Astrocyte (in vitro differentiated cells and primary cell): ENCODE results near the gene SPNS3.

Experiments
- CTCF ChIP-seq: IDR thresholded peaks from 2 replicates; pipeline ENCODE4 v1.5.1; 2011; ENCODE audit warnings: low read depth, mild to moderate bottlenecking, inconsistent platforms, low read length, moderate library complexity; ENCODE audit not compliant: insufficient read depth
- EZH2 ChIP-seq: IDR thresholded peaks from 2 replicates; pipeline ENCODE4 v1.6.1; 2012; ENCODE audit warnings: mild to moderate bottlenecking, low read length, inconsistent platforms; ENCODE audit not compliant: insufficient read depth

- no peak for TF ChIP-seq CTCF
- TF ChIP-seq EZH2: no peak
These were observed 73.2 kb downstream of the SPNS3 start for GRCh38 chr17:4506892-4507291.
